HCT116 (cell line): ENCODE results near the gene ZNF580.

Experiments
- EZH2 ChIP-seq: fragments of 200-600 bp; sonication (generic); IDR thresholded peaks from 2 replicates; pipeline ENCODE4 v1.6.1; 2017; ENCODE audit warnings: antibody characterized with exemption, mixed run types
- EZH2phosphoT487 ChIP-seq: fragments of 200-600 bp; IDR thresholded peaks from 2 replicates; pipeline ENCODE4 v1.6.1; 2018; ENCODE audit warnings: antibody characterized with exemption, borderline replicate concordance
- POLR2A ChIP-seq: IDR thresholded peaks from 2 replicates; pipeline ENCODE4 v1.7.0; 2011; ENCODE audit warnings: borderline replicate concordance; ENCODE audit not compliant: insufficient read depth, insufficient read length; ENCODE audit errors: extremely low read depth
- SIN3A ChIP-seq: IDR thresholded peaks from 2 replicates; pipeline ENCODE4 v1.6.1; 2012; ENCODE audit warnings: low read depth
- SP1 ChIP-seq: IDR thresholded peaks from 2 replicates; pipeline ENCODE4 v1.6.1; 2012; ENCODE audit warnings: low read depth
- SRF ChIP-seq: IDR thresholded peaks from 2 replicates; pipeline ENCODE4 v1.6.1; 2012; ENCODE audit warnings: low read depth
- YY1 ChIP-seq: IDR thresholded peaks from 2 replicates; pipeline ENCODE4 v1.6.1; 2011; ENCODE audit warnings: low read length, low read depth, moderate library complexity, mild to moderate bottlenecking; ENCODE audit not compliant: insufficient replicate concordance; ENCODE audit errors: extremely low read depth
- ZFX ChIP-seq: fragments of 450-650 bp; IDR thresholded peaks from 2 replicates; pipeline ENCODE4 v1.6.1; 2017
- TF ChIP-seq, protein P1 (sequence below): IDR thresholded peaks from 2 replicates; pipeline ENCODE4 v1.6.1; 2012; ENCODE audit warnings: low read depth
- TF ChIP-seq, protein P2 (sequence below), 3 experiments: fragments of 200-600 bp in 1 of 3; sonication (generic) in 1 of 3; IDR thresholded peaks in 2 of 3; conservative IDR thresholded peaks in 1 of 3; 2 replicates each; pipeline ENCODE4 v1.5.1; 2012 to 2017; ENCODE audit warnings: low read depth in 2 of 3, low read length in 2 of 3, antibody characterized with exemption in 1 of 3, borderline replicate concordance in 1 of 3, control low read depth in 1 of 3, mild to moderate bottlenecking in 1 of 3, mixed read lengths in 1 of 3, mixed run types in 1 of 3, moderate library complexity in 1 of 3; ENCODE audit not compliant: insufficient read depth in 1 of 3

DNA sequence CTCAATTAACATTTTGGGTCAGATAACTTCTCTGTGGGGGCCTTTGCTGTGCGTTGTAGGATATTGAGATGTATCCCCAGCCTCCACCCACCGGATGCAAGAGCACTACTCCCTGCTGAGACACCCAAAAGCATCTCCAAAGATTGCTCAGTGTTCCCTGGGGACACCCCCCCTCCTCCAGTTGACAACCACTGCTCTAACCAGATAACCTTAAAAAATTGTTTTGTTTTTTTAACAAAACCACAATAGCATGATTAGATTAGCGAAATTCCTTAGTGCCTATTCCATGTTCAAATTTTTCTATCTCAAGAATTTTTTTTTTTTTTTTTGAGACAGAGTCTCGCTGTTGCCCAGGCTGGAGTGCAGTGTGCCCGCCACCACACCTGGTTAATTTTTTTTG is 31.6 kb downstream of the ZNF580 start:
- TF ChIP-seq POLR2A (no peak), YY1 (no peak), SP1 (no peak), SRF (no peak), SIN3A (no peak), ZFX (no peak), EZH2 (no peak), EZH2phosphoT487 (no peak)
- TF ChIP-seq, protein P1, sequence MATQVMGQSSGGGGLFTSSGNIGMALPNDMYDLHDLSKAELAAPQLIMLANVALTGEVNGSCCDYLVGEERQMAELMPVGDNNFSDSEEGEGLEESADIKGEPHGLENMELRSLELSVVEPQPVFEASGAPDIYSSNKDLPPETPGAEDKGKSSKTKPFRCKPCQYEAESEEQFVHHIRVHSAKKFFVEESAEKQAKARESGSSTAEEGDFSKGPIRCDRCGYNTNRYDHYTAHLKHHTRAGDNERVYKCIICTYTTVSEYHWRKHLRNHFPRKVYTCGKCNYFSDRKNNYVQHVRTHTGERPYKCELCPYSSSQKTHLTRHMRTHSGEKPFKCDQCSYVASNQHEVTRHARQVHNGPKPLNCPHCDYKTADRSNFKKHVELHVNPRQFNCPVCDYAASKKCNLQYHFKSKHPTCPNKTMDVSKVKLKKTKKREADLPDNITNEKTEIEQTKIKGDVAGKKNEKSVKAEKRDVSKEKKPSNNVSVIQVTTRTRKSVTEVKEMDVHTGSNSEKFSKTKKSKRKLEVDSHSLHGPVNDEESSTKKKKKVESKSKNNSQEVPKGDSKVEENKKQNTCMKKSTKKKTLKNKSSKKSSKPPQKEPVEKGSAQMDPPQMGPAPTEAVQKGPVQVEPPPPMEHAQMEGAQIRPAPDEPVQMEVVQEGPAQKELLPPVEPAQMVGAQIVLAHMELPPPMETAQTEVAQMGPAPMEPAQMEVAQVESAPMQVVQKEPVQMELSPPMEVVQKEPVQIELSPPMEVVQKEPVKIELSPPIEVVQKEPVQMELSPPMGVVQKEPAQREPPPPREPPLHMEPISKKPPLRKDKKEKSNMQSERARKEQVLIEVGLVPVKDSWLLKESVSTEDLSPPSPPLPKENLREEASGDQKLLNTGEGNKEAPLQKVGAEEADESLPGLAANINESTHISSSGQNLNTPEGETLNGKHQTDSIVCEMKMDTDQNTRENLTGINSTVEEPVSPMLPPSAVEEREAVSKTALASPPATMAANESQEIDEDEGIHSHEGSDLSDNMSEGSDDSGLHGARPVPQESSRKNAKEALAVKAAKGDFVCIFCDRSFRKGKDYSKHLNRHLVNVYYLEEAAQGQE: no peak
- TF ChIP-seq, protein P2, sequence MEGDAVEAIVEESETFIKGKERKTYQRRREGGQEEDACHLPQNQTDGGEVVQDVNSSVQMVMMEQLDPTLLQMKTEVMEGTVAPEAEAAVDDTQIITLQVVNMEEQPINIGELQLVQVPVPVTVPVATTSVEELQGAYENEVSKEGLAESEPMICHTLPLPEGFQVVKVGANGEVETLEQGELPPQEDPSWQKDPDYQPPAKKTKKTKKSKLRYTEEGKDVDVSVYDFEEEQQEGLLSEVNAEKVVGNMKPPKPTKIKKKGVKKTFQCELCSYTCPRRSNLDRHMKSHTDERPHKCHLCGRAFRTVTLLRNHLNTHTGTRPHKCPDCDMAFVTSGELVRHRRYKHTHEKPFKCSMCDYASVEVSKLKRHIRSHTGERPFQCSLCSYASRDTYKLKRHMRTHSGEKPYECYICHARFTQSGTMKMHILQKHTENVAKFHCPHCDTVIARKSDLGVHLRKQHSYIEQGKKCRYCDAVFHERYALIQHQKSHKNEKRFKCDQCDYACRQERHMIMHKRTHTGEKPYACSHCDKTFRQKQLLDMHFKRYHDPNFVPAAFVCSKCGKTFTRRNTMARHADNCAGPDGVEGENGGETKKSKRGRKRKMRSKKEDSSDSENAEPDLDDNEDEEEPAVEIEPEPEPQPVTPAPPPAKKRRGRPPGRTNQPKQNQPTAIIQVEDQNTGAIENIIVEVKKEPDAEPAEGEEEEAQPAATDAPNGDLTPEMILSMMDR (IDR thresholded peaks at IDR 0.05 in 2 of 3, conservative IDR thresholded peaks at IDR 0.05 in 1 of 3; ENCODE audit: borderline replicate concordance in 1 of 3, insufficient read depth in 1 of 3, low read depth in 2 of 3, low read length in 2 of 3): no peak
